Glutamatergic neuron (in vitro differentiated cells): Measurements from ENCODE around the gene NEDD9. TPM values are rescaled to one million over a fixed set of nuclear protein-coding genes. Genes with fewer than 3 reads are reported as not detected.

Source experiments
- DNase-seq: peaks from one replicate; pipeline ENCODE4 v3.0.0; 2022
- H3K27ac Mint-ChIP-seq: one replicate; pipeline ENCODE4 v1.8.0; 2020; ENCODE audit warnings: mild to moderate bottlenecking, mixed read lengths, inconsistent platforms; ENCODE audit not compliant: unreplicated experiment
- H3K27me3 Mint-ChIP-seq: one replicate; pipeline ENCODE4 v1.8.0; 2020; ENCODE audit warnings: mild to moderate bottlenecking, moderate library complexity, mixed read lengths, inconsistent platforms; ENCODE audit not compliant: unreplicated experiment
- H3K36me3 Mint-ChIP-seq: one replicate; pipeline ENCODE4 v1.8.0; 2020; ENCODE audit warnings: mild to moderate bottlenecking, mixed read lengths, inconsistent platforms; ENCODE audit not compliant: unreplicated experiment
- H3K4me1 Mint-ChIP-seq: one replicate; pipeline ENCODE4 v1.8.0; 2020; ENCODE audit warnings: mild to moderate bottlenecking, low read depth, mixed read lengths, inconsistent platforms; ENCODE audit not compliant: unreplicated experiment
- H3K4me3 Mint-ChIP-seq: one replicate; pipeline ENCODE4 v1.8.0; 2020; ENCODE audit warnings: mild to moderate bottlenecking, mixed read lengths, inconsistent platforms; ENCODE audit not compliant: unreplicated experiment
- H3K9me3 Mint-ChIP-seq: one replicate; pipeline ENCODE4 v1.8.0; 2020; ENCODE audit warnings: mild to moderate bottlenecking, moderate library complexity, mixed read lengths, inconsistent platforms; ENCODE audit not compliant: unreplicated experiment
- total RNA-seq: library from RNA; stranded (reverse); fragmentation: NEBNext Ultra II Directional; extraction: Animal tissue kit (Norgen Biotek cat#: 25700); gene quantifications from one replicate; pipeline ENCODE4 v1.2.1, GENCODE V29; 2021; ENCODE audit not compliant: unreplicated experiment
- TF ChIP-seq, protein P1 (sequence below): fragments of 200-600 bp; sonication (generic); IDR thresholded peaks from one replicate; pipeline ENCODE4 v1.5.0; 2021; ENCODE audit not compliant: partially characterized antibody, unreplicated experiment

NEDD9 gene
- total RNA-seq, 1 donor from 2014 or later: 0.71 TPM

DNA sequence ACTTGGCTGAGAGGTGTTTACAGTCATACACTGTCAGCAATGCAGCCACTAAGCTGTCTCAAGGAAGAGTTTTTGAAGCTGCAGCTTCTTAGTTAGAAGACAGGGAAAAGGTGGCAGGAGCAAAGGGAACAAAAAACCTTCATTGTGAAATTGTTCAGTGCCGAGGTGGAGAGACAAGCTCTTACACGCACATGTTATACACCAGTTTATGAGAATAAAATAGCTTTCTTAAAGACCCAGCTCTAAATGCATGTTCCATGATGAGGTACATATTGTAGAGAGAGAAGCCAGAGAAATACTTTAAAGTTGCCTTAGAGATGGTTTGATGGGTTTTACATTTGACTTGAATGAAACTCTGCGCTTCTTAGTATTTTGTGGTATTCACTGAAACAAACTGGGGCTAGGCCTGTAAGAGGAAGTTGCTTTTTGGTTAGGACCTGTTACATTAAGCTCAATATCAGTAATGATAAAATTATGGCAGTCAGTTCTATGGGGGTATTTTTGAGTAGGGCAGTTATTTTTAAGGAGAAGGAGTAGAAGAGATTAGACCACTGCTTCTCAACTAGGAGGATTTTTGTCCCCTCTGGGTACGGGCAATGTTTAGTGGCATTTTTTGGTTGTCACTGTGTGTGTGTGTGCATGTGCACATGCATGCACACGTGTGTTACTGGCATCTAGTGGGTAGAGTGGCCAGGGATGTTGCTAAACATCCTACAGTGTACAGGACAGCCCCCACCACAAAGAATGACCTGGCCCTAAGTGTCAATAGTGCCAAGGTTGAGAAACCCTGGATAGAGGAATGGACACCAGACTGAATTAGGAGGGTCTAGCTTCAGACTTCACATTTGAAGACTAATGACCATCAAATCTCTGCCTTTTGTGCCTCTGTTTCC is 9.8 kb downstream of the NEDD9 start:
- H3K27me3 Mint-ChIP-seq: peaks cover 3% of the 10 kb centered on the region
- TF ChIP-seq, protein P1, sequence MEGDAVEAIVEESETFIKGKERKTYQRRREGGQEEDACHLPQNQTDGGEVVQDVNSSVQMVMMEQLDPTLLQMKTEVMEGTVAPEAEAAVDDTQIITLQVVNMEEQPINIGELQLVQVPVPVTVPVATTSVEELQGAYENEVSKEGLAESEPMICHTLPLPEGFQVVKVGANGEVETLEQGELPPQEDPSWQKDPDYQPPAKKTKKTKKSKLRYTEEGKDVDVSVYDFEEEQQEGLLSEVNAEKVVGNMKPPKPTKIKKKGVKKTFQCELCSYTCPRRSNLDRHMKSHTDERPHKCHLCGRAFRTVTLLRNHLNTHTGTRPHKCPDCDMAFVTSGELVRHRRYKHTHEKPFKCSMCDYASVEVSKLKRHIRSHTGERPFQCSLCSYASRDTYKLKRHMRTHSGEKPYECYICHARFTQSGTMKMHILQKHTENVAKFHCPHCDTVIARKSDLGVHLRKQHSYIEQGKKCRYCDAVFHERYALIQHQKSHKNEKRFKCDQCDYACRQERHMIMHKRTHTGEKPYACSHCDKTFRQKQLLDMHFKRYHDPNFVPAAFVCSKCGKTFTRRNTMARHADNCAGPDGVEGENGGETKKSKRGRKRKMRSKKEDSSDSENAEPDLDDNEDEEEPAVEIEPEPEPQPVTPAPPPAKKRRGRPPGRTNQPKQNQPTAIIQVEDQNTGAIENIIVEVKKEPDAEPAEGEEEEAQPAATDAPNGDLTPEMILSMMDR: no peak
- H3K9me3 Mint-ChIP-seq: peaks cover 1% of the 10 kb centered on the region
- DNase-seq: no peak
- peaks cover 2% of the 10 kb centered on the region for H3K4me1 Mint-ChIP-seq
- no peaks in the 10 kb centered on the region for H3K36me3 Mint-ChIP-seq
- H3K4me3 Mint-ChIP-seq: no peak overlapping the region
- no peak overlapping the region for H3K27ac Mint-ChIP-seq

DNA sequence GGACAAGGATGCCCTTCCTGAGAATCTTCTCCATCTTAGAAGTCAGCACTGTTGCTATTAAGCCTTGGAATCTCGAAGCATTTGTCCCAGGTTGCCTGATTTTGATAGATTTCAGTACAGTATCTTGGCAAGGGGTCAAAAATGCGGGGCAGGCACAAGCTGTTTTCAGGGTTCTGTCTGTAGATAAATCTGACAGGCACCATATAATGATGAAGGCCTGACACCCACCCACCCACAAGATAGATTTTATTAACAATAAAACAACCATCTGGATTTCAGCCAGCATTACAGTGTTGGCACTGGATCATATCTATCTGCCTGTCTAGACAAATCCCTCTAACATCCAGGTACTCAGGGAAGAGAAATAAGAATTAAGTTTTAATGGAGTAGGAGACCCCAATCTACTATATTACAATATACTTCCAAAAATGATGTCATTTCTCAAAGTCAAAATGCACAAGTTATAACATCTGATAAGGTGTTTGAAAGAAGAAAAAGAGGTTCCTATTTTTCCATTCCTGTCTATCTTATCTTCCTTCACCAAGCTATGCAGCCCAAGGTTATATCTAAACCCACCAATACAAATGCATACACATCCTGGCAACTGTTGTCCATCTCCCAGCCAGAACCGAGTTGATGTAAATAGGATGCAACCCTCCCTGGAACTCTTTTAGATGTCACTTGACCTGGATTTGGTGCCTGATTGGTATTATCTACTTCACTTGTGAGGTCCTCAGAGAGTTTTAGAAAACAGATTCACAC is 10.7 kb downstream of the NEDD9 start:
- H3K9me3 Mint-ChIP-seq: no peaks in the 10 kb centered on the region
- DNase-seq: no peak
- H3K27me3 Mint-ChIP-seq: peaks cover 3% of the 10 kb centered on the region
- no peak overlapping the region for H3K27ac Mint-ChIP-seq
- peaks cover 2% of the 10 kb centered on the region for H3K4me1 Mint-ChIP-seq
- no peaks in the 10 kb centered on the region for H3K36me3 Mint-ChIP-seq
- no peak overlapping the region for H3K4me3 Mint-ChIP-seq
- TF ChIP-seq, protein P1: no peak

DNA sequence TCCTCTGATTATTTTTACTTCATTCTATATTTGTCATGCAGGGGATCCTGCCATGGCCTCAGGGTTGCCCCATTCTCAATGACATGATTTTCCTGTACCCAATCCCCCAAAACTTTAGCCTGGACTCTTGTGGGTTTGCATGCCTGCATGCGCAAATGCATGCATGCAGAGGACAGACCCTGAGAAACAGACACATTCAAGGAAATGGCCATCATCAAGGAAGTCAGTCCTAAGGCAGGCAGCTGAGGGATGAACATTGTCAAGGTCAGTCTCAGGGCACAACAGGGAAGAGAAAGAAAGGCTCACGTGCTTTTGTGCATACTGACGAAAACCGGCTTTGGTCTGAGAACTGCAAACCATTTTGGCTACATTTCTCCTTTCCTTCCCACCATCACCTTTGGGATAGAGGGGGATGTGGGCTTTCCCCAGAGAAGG is 13.1 kb downstream of the NEDD9 start:
- Mint-ChIP-seq H3K27ac (no peak overlapping the region), H3K36me3 (no peaks in the 10 kb centered on the region), H3K4me3 (no peak overlapping the region), H3K9me3 (no peaks in the 10 kb centered on the region), H3K27me3 (peaks cover 3% of the 10 kb centered on the region), H3K4me1 (peaks cover 2% of the 10 kb centered on the region)
- DNase-seq: no peak
- TF ChIP-seq, protein P1: no peak

DNA sequence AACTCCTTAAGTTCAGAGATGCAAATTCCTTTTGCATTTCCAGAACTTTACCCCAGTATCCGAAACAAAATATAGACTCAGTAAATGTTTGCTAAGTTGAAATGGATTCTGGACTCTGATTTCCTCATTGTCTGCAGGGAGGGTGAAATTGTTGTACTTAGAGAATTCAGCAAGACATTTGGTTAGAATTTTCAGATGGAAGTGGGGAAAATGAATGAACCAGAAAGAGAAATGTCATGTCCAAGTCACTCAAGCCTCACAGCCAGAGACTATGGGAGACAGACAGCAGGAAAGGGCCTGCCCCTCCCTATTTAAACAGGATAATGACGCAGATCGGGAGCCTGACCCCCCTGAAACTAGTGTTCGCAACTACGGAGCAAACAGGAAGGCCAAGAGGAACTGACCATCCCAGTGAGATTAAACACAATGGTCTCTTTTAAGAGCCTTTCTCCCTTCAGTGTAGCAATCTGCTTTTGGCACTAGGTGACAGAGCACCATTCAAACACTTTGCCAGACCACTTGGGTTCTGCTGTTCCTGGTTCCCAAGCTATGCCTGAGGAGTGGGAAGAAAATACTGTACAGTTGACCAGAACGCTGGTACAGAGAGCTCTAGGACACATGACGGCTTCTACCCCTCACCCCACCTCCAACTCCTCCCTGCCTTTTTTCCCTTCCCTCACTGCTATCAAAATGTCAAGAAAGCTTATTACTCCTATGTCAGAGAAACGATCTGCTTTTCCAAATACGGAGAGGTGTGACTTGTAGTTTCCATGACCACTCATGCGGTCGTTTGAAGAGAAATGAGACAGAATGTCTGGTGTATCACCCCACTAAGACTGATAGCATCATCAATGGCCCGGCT is 13.7 kb downstream of the NEDD9 start:
- Mint-ChIP-seq H3K27ac (no peak overlapping the region), H3K4me1 (peaks cover 2% of the 10 kb centered on the region), H3K4me3 (no peak overlapping the region), H3K9me3 (no peaks in the 10 kb centered on the region), H3K27me3 (peaks cover 3% of the 10 kb centered on the region), H3K36me3 (no peaks in the 10 kb centered on the region)
- no peak for DNase-seq
- TF ChIP-seq, protein P1: no peak
